ENCODE data around the gene DIDO1. TPM values are rescaled to one million over a fixed set of nuclear protein-coding genes. Genes with fewer than 3 reads are reported as not detected.
A peak's percentile ranks its signal among the peaks of the same experiment; 100 is the strongest.

Gene DIDO1
- total and polyA plus RNA-seq, 2 of the 13 experiments (the other 11 are each of a cell fraction or from before 2014, with no cell fraction given): 75.0 to 75.1 TPM

DNA sequence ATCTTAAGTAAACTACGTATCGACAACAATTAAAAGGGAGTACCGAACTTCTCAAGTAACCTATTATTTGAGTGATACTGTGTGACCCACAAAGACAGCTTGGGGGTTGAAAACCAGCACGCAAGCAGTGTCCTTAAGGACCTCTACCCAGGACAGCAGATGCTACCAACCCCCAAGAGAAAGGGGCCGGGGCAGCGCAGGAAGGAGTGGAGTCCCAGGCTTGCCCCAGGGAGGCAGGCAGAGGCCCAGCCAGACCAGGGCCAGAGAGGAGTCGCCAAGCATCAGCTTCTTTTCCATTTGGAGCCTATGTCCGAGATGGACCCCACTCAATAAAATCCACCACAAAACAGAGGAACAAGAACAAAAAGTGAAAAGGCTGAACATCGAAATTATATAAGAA, 11.9 kb downstream of the DIDO1 start (continued):
- no peak for TF ChIP-seq ZNF567 (CRISPR knock-in tag; IDR thresholded peaks at IDR 0.05; ENCODE audit: borderline replicate concordance)

DNA sequence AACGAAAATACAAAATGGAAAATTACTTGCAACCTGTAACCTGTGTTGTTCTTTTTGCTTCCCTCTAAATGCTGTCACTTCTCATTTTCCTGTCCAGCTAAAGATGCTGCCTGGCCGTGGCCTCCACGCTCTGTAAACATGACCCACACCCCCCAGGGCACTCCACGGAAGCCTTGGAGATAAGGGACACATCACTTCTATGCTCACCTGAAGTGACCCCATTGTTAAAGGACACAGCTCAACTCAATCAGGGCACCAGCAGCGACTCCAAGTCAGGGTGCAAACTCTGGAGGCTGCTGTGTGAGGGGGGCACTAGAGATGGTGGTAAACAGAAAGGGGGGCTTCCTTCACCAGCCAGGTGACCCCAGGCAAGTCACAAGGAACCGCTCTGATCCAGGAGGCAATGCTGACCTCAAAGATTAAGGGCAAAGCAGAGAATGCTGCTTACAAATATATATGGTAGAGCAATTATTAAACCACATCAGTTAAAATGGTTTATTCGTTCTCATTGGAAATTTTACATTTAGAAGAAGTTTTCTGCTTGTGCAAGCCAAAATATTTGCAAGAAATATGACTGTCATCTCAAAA, 13.2 kb downstream of the DIDO1 start:
- H3K4me3 ChIP-seq (replicated peaks in 1 of 3; ENCODE audit: insufficient read depth in 1 of 3, low read depth in 2 of 3, low read length in 3 of 3): no peak overlapping the region
- H2AFZ ChIP-seq (ENCODE audit: low read length): no peak overlapping the region
- H3K4me2 ChIP-seq (ENCODE audit: low read depth, low read length): peak overlapping the region; percentile 29
- DNase-seq (ENCODE audit: low spot score) (no peak), ATAC-seq (no peak), FAIRE-seq (no peak)
- H3K27me3 ChIP-seq (ENCODE audit: control insufficient read depth in 1 of 2, insufficient read depth in 2 of 2, low read length in 2 of 2): no peaks in the 10 kb centered on the region
- 66% methylated on average over 7 of the region's 7 CpGs for WGBS (ENCODE audit: low lambda C conversion rate)
- peak overlapping the region; percentile 93 for H3K27ac ChIP-seq (ENCODE audit: extremely low read length, insufficient read depth, low read length)
- peaks cover 51 to 55% of the 10 kb centered on the region in 2 experiments for H3K36me3 ChIP-seq (replicated peaks in 1 of 2; ENCODE audit: control insufficient read depth in 1 of 2, insufficient read depth in 2 of 2, low read length in 2 of 2)
- peaks cover 100% of the 10 kb centered on the region for H3K79me2 ChIP-seq (ENCODE audit: insufficient read depth, low read length)
- peaks cover 56% of the 10 kb centered on the region for H3K4me1 ChIP-seq (ENCODE audit: insufficient read depth, low read length)
- in situ Hi-C loops (cut with HindIII; ENCODE audit: extremely low pct_ligation_motif_present, low pct_unique_long_range_greater_than_20kb): no loop called here
- BruUV-seq (replicated peaks): no TSS peak
- no peak overlapping the region for H3K9ac ChIP-seq (ENCODE audit: insufficient read depth, low read depth, low read length)
- peaks cover 82% of the 10 kb centered on the region for H4K20me1 ChIP-seq (ENCODE audit: insufficient read depth, low read length)
- intact Hi-C loops (cut with micrococcal nuclease; ENCODE audit: unreplicated experiment): no loop called here
- ChIA-PET CTCF (ENCODE audit: low intra/inter-chr PET ratio, low total read pairs) (no interaction called here), POLR2A (interaction anchor here (0.6 to 6.3 kb wide), 5 partner anchors 11 to 58 kb away, joined by 3 to 54 read pairs (median 14); partner anchors contain the start of genes GID8 and SLC17A9)
- no peaks in the 10 kb centered on the region for H3K9me3 ChIP-seq (ENCODE audit: low read length)
- TF ChIP-seq, protein P1, sequence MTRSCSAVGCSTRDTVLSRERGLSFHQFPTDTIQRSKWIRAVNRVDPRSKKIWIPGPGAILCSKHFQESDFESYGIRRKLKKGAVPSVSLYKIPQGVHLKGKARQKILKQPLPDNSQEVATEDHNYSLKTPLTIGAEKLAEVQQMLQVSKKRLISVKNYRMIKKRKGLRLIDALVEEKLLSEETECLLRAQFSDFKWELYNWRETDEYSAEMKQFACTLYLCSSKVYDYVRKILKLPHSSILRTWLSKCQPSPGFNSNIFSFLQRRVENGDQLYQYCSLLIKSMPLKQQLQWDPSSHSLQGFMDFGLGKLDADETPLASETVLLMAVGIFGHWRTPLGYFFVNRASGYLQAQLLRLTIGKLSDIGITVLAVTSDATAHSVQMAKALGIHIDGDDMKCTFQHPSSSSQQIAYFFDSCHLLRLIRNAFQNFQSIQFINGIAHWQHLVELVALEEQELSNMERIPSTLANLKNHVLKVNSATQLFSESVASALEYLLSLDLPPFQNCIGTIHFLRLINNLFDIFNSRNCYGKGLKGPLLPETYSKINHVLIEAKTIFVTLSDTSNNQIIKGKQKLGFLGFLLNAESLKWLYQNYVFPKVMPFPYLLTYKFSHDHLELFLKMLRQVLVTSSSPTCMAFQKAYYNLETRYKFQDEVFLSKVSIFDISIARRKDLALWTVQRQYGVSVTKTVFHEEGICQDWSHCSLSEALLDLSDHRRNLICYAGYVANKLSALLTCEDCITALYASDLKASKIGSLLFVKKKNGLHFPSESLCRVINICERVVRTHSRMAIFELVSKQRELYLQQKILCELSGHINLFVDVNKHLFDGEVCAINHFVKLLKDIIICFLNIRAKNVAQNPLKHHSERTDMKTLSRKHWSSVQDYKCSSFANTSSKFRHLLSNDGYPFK (CRISPR knock-in tag; IDR thresholded peaks at IDR 0.05; ENCODE audit: borderline replicate concordance): peak; percentile 32; the same call in 1 of the 2 replicates
- TF ChIP-seq HNRNPLL (IDR thresholded peaks at IDR 0.05; ENCODE audit: low read depth, low read length, poor library complexity, severe bottlenecking) (no peak), NCOA2 (CRISPR knock-in tag; IDR thresholded peaks at IDR 0.05) (peak; percentile 64), ZBTB38 (CRISPR knock-in tag; IDR thresholded peaks at IDR 0.05) (0 out of 2 replicates have a peak, but pooled peaks have one; percentile 33), RBFOX2 (IDR thresholded peaks at IDR 0.05; ENCODE audit: low read depth, low read length) (no peak), ELF1 (CRISPR knock-in tag; IDR thresholded peaks at IDR 0.05) (0 out of 2 replicates have a peak, but pooled peaks have one; percentile 42)
- TF ChIP-seq, protein P2, sequence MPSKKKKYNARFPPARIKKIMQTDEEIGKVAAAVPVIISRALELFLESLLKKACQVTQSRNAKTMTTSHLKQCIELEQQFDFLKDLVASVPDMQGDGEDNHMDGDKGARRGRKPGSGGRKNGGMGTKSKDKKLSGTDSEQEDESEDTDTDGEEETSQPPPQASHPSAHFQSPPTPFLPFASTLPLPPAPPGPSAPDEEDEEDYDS (CRISPR knock-in tag; IDR thresholded peaks at IDR 0.05): 0 out of 2 replicates have a peak, but pooled peaks have one; percentile 18
- TF ChIP-seq, protein P3, sequence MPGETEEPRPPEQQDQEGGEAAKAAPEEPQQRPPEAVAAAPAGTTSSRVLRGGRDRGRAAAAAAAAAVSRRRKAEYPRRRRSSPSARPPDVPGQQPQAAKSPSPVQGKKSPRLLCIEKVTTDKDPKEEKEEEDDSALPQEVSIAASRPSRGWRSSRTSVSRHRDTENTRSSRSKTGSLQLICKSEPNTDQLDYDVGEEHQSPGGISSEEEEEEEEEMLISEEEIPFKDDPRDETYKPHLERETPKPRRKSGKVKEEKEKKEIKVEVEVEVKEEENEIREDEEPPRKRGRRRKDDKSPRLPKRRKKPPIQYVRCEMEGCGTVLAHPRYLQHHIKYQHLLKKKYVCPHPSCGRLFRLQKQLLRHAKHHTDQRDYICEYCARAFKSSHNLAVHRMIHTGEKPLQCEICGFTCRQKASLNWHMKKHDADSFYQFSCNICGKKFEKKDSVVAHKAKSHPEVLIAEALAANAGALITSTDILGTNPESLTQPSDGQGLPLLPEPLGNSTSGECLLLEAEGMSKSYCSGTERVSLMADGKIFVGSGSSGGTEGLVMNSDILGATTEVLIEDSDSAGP (CRISPR knock-in tag; IDR thresholded peaks at IDR 0.05; ENCODE audit: borderline replicate concordance): peak; percentile 22
- TF ChIP-seq, protein P4, sequence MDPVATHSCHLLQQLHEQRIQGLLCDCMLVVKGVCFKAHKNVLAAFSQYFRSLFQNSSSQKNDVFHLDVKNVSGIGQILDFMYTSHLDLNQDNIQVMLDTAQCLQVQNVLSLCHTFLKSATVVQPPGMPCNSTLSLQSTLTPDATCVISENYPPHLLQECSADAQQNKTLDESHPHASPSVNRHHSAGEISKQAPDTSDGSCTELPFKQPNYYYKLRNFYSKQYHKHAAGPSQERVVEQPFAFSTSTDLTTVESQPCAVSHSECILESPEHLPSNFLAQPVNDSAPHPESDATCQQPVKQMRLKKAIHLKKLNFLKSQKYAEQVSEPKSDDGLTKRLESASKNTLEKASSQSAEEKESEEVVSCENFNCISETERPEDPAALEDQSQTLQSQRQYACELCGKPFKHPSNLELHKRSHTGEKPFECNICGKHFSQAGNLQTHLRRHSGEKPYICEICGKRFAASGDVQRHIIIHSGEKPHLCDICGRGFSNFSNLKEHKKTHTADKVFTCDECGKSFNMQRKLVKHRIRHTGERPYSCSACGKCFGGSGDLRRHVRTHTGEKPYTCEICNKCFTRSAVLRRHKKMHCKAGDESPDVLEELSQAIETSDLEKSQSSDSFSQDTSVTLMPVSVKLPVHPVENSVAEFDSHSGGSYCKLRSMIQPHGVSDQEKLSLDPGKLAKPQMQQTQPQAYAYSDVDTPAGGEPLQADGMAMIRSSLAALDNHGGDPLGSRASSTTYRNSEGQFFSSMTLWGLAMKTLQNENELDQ (CRISPR knock-in tag; IDR thresholded peaks at IDR 0.05; ENCODE audit: borderline replicate concordance): no peak
- TF ChIP-seq, protein P5, sequence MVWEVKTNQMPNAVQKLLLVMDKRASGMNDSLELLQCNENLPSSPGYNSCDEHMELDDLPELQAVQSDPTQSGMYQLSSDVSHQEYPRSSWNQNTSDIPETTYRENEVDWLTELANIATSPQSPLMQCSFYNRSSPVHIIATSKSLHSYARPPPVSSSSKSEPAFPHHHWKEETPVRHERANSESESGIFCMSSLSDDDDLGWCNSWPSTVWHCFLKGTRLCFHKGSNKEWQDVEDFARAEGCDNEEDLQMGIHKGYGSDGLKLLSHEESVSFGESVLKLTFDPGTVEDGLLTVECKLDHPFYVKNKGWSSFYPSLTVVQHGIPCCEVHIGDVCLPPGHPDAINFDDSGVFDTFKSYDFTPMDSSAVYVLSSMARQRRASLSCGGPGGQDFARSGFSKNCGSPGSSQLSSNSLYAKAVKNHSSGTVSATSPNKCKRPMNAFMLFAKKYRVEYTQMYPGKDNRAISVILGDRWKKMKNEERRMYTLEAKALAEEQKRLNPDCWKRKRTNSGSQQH (CRISPR knock-in tag; IDR thresholded peaks at IDR 0.05; ENCODE audit: low read depth): no peak

All from HepG2 (cell line).